Keratinocyte (primary cell): Measurements from ENCODE around the gene PFN1.

Experiments used
- CTCF ChIP-seq, 3 experiments: IDR thresholded peaks in 1 of 3; conservative IDR thresholded peaks in 1 of 3; optimal IDR thresholded peaks in 1 of 3; 2 replicates in 2 of 3; 3 replicates in 1 of 3; pipeline versions ENCODE3 to v1.5.1; 2011; ENCODE audit warnings: low read length in 3 of 3, mild to moderate bottlenecking in 3 of 3, moderate library complexity in 2 of 3, control low read depth in 1 of 3, inconsistent platforms in 1 of 3; ENCODE audit not compliant: insufficient read depth in 2 of 3; ENCODE audit errors: extremely low read depth in 1 of 3
- EZH2 ChIP-seq: IDR thresholded peaks from one replicate; pipeline ENCODE4 v1.6.1; 2012; ENCODE audit warnings: inconsistent platforms, mild to moderate bottlenecking, low read length, moderate library complexity

- TF ChIP-seq CTCF (optimal IDR thresholded peaks at IDR 0.05 in 1 of 3, IDR thresholded peaks at IDR 0.05 in 1 of 3, conservative IDR thresholded peaks at IDR 0.05 in 1 of 3; ENCODE audit: extremely low read depth in 1 of 3, insufficient read depth in 2 of 3, low read length in 3 of 3) = no peak
- TF ChIP-seq EZH2 = no peak
Measured at GRCh38 chr17:4969047-4969550, 20.8 kb upstream of the PFN1 start.
